Skin of body (tissue), 2 donors: ENCODE measurements around the gene EFR3B. TPM values are rescaled to one million over a fixed set of nuclear protein-coding genes. Genes with fewer than 3 reads are reported as not detected.
"Not testable (repeated sequence)": the region's sequence is repeated elsewhere in the genome, so short reads cannot be mapped to it uniquely, and the experiment has no call there.

Experiments used
- DNase-seq: peaks from one replicate; lab custom pipeline; 2025; lab: John Stamatoyannopoulos, UW
- total RNA-seq: library from RNA; depleted of rRNA; stranded (reverse); fragments of >200 nt; gene quantifications from one replicate; pipeline ENCODE4 v1.2.3, GENCODE V29; 2014

Gene EFR3B
- total RNA-seq, 1 donor from 2014 or later = 4.9 TPM

DNA sequence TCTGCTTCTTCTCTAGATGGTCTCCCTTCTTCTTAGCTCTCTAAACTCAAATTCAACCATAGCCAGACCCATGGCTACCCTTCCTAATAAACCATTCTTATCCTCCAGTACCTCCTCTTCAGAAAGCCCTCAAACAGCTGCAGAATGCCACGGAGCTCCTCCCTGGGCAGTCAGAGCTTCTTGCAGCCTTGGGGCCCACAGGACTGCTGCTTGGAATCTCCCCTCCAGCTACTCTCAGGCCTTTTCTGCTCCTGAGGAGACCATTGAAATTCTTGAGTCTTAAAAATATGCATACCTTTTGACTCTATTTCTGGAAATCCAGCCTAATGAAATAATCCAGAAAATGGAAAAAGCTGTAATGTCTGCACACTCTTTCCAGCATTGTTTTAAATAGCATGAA lies 30.7 kb downstream of the EFR3B start:
- no peak for DNase-seq

DNA sequence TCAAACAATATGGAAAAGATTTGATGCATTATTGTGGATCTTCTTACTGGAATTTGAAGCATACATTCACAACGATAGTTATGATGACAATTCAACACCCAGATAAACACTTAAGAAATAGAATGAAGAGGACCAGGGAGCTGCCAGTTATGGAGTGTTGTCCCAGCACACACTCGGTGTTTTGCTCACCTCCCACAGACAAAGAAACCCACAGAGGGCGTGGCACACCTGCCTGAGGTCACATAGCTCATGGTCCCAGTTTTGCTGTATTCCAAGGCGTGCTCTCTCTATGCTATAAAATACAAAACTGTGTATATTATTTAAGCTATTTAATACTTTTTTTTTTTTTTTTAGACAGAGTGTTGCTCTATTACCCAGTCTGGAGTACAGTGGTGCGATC lies 31.1 kb downstream of the EFR3B start:
- DNase-seq = no peak

DNA sequence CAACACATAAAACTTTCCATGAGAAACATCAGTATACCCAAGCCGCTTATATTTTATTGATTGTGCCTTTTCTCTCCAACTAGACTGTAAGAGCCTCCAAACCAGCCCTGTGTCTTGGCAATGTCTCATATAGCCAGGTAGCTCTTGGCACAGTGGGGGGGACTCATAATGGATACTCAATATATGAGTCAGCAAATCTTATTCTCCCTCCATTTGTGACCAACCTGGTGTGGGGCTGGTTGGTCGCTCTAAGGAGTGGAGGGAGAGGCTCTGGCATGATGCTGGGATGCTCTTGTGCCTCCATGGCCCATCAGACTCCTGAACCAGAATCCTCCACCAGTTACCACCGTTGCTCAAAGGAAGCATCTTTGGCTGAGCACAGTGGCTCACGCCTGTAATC lies 32.0 kb downstream of the EFR3B start:
- DNase-seq = no peak

DNA sequence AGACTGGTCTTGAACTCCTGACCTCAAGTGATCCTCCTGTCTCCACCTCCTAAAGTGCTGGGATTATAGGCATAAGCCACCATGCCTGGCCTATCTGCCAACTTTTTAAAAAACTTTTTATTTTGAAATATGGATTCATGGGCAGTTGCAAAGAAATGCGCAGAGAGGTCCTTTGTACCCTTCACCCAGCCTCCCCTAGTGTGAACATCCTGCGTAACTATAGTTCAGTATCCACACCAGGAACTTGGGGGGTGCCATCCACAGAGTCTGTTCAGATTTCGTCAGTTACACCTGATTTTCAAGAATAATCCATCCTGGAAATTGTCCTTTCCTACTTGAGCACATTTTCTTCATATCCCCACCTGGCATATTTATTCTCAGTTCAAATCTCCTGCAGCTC lies 33.0 kb downstream of the EFR3B start:
- DNase-seq = no peak

DNA sequence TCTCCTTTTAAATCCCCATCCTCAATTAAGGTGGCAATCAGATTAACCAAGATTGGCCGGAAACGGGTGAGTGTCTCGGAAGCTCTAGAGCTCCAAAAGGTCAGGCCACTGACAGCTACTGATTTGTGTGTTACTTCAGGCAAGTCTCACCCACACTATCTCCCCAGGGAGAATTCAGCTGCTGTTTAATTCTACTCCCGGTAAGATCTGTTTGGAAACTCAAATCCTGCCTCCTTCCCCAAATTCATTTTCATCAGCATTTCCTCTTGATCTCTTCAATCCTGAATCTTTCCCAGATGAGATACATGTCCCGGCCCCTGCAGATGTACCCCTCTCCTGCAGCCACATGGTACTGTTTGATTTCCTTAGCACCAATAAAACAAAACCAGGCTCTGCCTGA lies 34.9 kb downstream of the EFR3B start:
- peak; percentile 59 for DNase-seq

DNA sequence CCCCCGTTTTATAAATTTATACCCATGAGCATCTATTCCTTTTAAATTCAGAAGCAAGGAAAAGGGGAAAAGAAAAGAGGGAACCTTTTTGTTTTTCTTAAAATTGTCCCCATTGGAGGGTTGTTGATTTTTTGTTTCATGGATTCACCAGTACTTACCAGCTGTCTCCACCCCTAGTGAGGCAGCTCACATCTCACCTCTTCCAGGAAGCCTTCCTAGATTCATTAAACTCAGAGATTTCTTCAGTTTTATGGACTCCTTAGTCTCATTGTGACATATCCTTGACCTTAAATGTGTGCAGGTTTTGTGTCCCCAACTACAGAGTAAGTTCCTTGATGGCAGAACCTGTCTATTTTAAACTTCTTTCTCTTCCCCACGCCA lies 35.9 kb downstream of the EFR3B start:
- no peak for DNase-seq

DNA sequence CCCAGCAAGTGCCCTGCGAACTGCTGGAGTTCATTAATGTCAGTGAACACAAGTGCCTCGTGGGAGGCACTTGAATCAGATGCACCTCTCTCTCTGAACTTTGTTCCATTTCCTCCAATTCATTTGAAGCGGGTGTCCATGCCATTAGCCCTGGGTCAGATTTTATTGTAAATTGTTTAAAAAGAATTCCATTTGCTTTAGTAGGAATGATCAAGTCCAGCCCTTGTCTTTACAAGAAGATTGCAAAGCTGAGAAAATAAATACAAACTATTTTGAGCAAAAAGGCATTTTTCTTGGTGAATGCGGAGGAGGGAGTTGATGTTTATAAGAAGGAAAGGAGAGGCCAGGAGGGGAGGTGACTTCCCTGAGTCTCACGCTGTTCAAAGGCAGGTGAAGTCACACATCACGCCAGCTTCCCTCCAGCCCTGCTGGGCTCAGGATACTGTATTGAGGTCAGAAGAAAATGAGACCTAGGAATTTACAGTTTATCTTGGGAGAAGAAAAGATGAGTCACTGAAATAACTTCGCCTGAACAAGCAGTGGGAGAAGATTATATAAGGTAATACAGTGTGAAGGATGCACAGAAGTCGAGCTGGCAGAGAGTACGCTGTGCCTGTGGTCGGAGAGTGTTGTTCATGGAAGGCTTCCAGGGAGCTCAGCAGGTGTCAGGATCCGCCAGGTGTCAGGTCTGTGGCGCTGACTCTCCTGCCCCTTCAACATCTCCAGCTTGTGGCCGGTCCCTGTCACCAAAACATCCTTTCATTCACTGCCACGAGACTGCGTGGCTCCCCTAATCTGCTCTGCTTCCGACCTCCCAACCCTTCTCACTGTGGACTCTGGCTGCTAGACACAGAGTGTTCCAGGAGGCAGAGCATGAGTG lies 36.5 kb downstream of the EFR3B start:
- DNase-seq = no peak

GRCh38 chr2:25079050-25079635 lies 37.3 kb downstream of the EFR3B start:
- DNase-seq = no peak

DNA sequence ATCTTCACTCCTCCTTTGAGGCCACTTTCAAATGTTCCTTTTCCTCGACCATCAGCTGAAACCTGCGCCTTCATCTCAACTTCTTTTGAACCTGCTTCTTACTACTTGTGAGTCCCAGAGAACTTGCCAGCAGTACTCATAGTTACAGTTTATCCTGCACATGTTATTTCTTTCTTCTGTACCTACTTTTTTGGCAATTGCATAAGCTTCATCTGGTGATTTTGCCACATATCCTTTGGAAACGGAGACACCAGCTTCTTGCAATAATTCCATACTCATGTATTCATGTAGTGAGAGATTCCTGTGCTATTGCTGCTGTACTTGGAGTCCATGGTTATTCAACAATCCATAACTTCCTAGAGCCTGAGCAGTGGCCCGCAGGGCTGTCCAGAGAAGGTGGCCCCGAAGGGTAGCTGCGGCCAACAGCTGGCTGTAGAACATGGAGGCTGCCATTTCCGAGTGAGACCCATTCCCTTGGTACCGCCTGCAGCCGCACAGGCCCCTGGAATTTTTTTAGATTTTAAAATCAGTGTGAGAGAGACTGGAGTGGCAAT lies 39.4 kb downstream of the EFR3B start:
- DNase-seq = no peak

DNA sequence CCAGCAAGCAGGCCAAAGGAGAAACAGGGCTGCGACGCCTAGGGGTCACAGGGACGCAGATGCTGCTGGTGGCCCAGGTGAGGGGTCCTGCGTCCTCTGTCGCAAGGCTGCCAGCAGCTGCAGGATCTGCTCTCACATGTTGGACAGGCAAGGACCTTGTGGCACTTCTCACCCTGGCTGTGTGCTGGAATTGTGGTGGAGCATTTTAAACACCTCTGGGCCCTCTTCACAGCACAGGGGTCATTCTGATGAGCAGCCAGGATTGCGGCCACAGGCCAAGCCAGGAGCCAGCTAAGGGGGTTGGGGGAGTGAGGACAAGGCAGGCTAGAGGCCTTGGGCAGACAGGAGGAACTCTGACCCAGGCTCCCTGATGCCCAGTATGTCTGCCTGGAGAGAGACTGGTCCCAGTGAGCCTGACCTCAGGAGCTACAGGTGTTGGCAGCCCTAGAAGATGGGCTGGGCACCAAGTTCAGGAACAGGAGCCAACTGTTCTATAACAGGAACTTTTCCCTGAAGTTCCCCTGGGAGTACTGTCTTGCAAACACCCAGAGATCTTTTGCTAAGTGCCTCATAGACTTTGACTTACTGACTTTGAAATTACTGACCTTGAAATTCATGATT lies 40.2 kb downstream of the EFR3B start:
- no peak for DNase-seq

GRCh38 chr2:25085761-25086560 lies 44.1 kb downstream of the EFR3B start:
- no peak for DNase-seq

DNA sequence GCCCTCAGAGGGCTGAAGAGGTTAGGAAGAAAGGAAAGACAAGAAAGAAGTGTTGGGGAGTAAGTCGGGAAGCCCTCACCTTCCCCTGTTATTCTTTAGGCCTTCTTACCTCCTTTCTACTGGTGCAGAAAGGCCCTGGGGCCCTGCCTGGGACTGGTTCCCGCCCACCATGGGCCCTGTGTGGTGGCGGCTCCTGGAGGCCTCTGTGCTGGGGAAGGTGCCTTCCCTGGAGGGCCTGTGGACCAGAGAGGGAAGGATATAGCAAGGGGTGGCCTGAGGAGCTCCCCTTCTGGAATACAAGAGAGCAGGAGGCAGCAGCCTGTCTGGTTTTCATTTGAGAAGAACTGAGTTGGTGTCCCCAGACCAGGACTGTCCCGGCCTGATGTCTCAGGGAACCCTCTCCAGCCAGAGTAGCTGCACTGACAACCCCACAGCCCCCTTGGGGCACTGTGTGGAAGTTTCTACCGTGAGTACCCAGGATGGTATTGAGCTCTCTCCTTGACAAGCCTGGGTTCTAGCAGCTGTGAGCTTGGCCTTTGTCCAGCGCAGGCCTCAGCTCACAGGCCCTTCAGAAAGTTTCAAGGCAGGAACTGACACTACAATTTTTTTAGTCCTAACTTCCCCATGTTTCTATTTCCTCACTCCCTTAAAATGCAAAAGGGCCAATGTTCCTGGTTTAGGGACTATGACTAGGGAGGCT lies 47.1 kb downstream of the EFR3B start:
- no peak for DNase-seq

- DNase-seq = no peak
Measured at GRCh38 chr2:25089605-25090315, 47.9 kb downstream of the EFR3B start.

GRCh38 chr2:25090801-25091200 lies 48.9 kb downstream of the EFR3B start:
- no peak for DNase-seq

DNA sequence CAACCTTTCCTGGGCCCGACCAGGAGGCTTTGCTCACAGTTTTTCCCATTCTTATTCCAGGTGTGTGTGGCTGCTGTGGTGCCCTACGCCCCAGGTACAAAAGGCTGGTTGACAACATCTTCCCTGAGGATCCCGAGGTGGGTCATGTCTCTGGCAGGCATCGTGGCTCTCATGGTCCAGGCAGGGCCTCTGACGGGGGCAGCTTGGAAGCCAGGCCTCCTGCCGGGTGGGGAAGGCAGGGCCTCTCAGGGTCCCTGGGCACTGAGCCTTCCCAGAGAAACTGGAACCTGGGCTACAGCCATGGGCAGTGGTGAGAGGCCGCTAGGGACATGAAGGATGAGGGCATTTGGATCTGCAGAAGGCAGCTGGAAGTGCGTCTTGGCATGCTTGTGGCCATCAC lies 49.4 kb downstream of the EFR3B start:
- DNase-seq = no peak

DNA sequence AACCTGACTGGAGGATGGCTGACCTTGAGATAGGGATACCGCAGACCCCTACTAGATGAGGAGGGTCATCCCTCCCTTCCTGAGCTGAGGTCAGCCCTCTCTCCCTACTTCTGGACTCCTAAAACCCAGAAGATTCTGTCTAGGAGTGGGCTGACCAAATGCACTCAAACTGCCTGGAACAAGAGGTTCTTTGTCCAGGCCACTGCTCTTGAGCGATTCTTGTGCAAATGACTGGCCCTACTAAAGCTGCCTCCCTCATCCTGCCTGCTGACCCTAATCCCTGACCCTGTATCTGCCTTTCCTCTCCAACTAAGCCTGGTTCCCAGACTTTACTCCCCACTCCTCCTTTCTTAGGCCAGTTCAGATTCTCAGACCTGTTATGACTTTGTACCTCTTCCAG lies 56.2 kb downstream of the EFR3B start:
- DNase-seq = no peak

- peak; percentile 59 for DNase-seq
Measured at GRCh38 chr2:25098670-25099486, 57.0 kb downstream of the EFR3B start.

DNA sequence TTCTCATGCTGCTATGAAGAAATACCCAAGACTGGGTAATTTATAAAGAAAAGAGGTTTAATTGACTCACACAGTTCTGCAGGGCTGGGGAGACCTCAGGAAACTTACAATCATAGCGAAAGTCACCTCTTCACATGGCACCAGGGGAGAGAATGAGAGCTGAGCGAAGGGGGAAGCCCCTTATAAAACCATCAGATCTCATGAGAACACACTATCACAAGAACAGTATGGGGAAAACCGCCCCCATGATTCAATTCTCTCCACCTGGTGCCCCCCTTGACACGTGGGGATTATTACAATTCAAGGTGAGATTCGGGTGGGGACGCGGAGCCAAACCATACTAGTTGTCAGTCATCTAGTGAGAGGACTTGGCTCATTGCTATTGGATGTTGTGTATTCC lies 60.5 kb downstream of the EFR3B start:
- DNase-seq = not testable (repeated sequence)

- DNase-seq = no peak
Measured at GRCh38 chr2:25103287-25103871, 61.5 kb downstream of the EFR3B start.
